Mesenchymal stem cell (in vitro differentiated cells and primary cell): ENCODE measurements around the gene SNRNP200.
A peak's percentile ranks its signal among the peaks of the same experiment; 100 is the strongest.

Source experiments
- DNase-seq: peaks from one replicate; pipeline ENCODE4 v3.0.0-alpha.2; 2013
- H2AFZ ChIP-seq: one replicate; pipeline ENCODE4 v1.6.1; 2013; ENCODE audit warnings: low read depth, mild to moderate bottlenecking, control low read depth, inconsistent platforms, low read length, moderate library complexity
- H2AK5ac ChIP-seq: 2 replicates; pipeline ENCODE4 v1.6.1; 2013; ENCODE audit warnings: low read length, moderate library complexity, mild to moderate bottlenecking, inconsistent platforms; ENCODE audit not compliant: severe bottlenecking
- H2BK120ac ChIP-seq: one replicate; pipeline ENCODE4 v1.6.1; 2013; ENCODE audit warnings: low read depth, mild to moderate bottlenecking, inconsistent platforms, low read length, moderate library complexity
- H2BK12ac ChIP-seq, 2 experiments: one replicate each; pipeline ENCODE4 v1.6.1; 2013; ENCODE audit warnings: inconsistent platforms in 2 of 2, low read length in 2 of 2, mild to moderate bottlenecking in 2 of 2, moderate library complexity in 2 of 2, control low read depth in 1 of 2
- H2BK15ac ChIP-seq: one replicate; pipeline ENCODE4 v1.6.1; 2013; ENCODE audit warnings: mild to moderate bottlenecking, low read depth, inconsistent platforms; ENCODE audit not compliant: poor library complexity, severe bottlenecking
- H2BK5ac ChIP-seq: 2 replicates; pipeline ENCODE4 v1.6.1; 2013; ENCODE audit warnings: low read depth, mild to moderate bottlenecking, low read length, control low read depth, inconsistent platforms; ENCODE audit not compliant: poor library complexity, severe bottlenecking
- H3K14ac ChIP-seq, 2 experiments: one replicate each; pipeline ENCODE4 v1.6.1; 2013; ENCODE audit warnings: inconsistent platforms in 2 of 2, low read length in 2 of 2, control low read depth in 1 of 2, mild to moderate bottlenecking in 1 of 2, moderate library complexity in 1 of 2
- H3K18ac ChIP-seq, 2 experiments: one replicate each; pipeline ENCODE4 v1.6.1; 2013; ENCODE audit warnings: inconsistent platforms in 2 of 2, low read length in 2 of 2, control low read depth in 1 of 2, low read depth in 1 of 2, mild to moderate bottlenecking in 1 of 2
- H3K23ac ChIP-seq, 2 experiments: one replicate each; pipeline ENCODE4 v1.6.1; 2013; ENCODE audit warnings: inconsistent platforms in 2 of 2, low read length in 2 of 2, mild to moderate bottlenecking in 2 of 2, moderate library complexity in 2 of 2, control low read depth in 1 of 2
- H3K27ac ChIP-seq: 2 replicates; pipeline ENCODE4 v1.5.1; 2013; ENCODE audit warnings: mild to moderate bottlenecking, moderate library complexity, low read length, control low read depth, inconsistent platforms; ENCODE audit not compliant: poor library complexity, severe bottlenecking
- H3K27me3 ChIP-seq, 2 experiments: 2 replicates each; pipeline versions ENCODE4 v1.6.1 to v1.7.0; 2013; ENCODE audit warnings: low read length in 2 of 2, mild to moderate bottlenecking in 2 of 2, moderate library complexity in 2 of 2, control low read depth in 1 of 2, inconsistent platforms in 1 of 2; ENCODE audit not compliant: control insufficient read depth in 1 of 2, insufficient read depth in 1 of 2
- H3K36me3 ChIP-seq, 2 experiments: 2 replicates each; pipeline versions ENCODE4 v1.6.1 to v1.7.0; 2013; ENCODE audit warnings: low read length in 2 of 2, control low read depth in 1 of 2, inconsistent platforms in 1 of 2, low read depth in 1 of 2, mild to moderate bottlenecking in 1 of 2; ENCODE audit not compliant: insufficient read depth in 2 of 2, control insufficient read depth in 1 of 2
- H3K4ac ChIP-seq, 2 experiments: one replicate each; pipeline ENCODE4 v1.6.1; 2013; ENCODE audit warnings: inconsistent platforms in 2 of 2, low read length in 2 of 2, mild to moderate bottlenecking in 2 of 2, moderate library complexity in 2 of 2, control low read depth in 1 of 2, low read depth in 1 of 2
- H3K4me1 ChIP-seq: 2 replicates; pipeline ENCODE4 v1.6.1; 2013; ENCODE audit warnings: low read depth, low read length, control low read depth; ENCODE audit not compliant: control insufficient read depth, insufficient read depth
- H3K4me2 ChIP-seq: 2 replicates; pipeline ENCODE4 v1.6.1; 2013; ENCODE audit warnings: low read length, mild to moderate bottlenecking, inconsistent platforms; ENCODE audit not compliant: poor library complexity, severe bottlenecking
- H3K4me3 ChIP-seq, 2 experiments: 2 replicates each; pipeline versions ENCODE4 v1.5.1 to v1.7.0; 2013; ENCODE audit warnings: low read length in 2 of 2, mild to moderate bottlenecking in 2 of 2, control low read depth in 1 of 2, low read depth in 1 of 2; ENCODE audit not compliant: insufficient read depth in 1 of 2
- H3K79me1 ChIP-seq: replicated peaks from 2 replicates; pipeline ENCODE4 v1.6.1; 2013; ENCODE audit warnings: mild to moderate bottlenecking, control low read depth, low read length, inconsistent platforms; ENCODE audit not compliant: poor library complexity, severe bottlenecking
- H3K9ac ChIP-seq: 2 replicates; pipeline ENCODE4 v1.7.0; 2013; ENCODE audit warnings: mild to moderate bottlenecking, low read length, moderate library complexity
- H3K9me3 ChIP-seq: 2 replicates; pipeline ENCODE4 v1.7.0; 2013; ENCODE audit warnings: mild to moderate bottlenecking, low read length; ENCODE audit not compliant: control insufficient read depth
- H4K8ac ChIP-seq: one replicate; pipeline ENCODE4 v1.6.1; 2013; ENCODE audit warnings: inconsistent platforms, mild to moderate bottlenecking, low read length, moderate library complexity
- H4K91ac ChIP-seq: one replicate; pipeline ENCODE4 v1.6.1; 2013; ENCODE audit warnings: mild to moderate bottlenecking, low read length, inconsistent platforms
- WGBS: methylation state at CpG from one replicate; pipeline ENCODE4 v1.1.7; 2013; ENCODE audit warnings: mixed read lengths; 5-methylcytosine and 5-hydroxymethylcytosine counted together

The SNRNP200 gene

DNA sequence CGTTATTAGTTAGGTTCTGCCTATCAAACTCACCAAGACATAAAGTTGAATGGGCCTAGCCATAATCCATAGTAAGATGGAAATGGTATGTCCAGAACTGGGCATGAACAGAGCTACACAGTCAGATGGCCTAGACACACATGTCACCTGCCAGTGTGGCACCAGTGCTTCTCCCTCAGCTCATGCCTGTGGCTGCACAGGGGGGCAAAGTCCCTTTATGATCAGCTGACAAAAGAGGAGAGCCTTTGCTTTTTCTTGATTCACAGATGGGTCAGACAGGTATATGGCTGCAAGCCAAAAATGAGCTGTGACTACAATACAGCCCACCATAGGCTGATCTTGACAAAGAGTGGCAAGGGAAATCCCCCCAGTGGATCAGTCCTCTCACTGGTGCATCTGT is 68.5 kb downstream of the SNRNP200 start:
- no peak overlapping the region for H2BK120ac ChIP-seq
- 100% methylated on average over 1 of the region's 1 CpG for WGBS

GRCh38 chr2:96233880-96234316 is 71.4 kb downstream of the SNRNP200 start:
- H2AK5ac ChIP-seq, result no peak overlapping the region
- no peak overlapping the region for H3K18ac ChIP-seq
- H3K36me3 ChIP-seq, result peaks cover 3 to 4% of the 10 kb centered on the region in 2 experiments
- H2BK12ac ChIP-seq, result no peak overlapping the region
- no peak overlapping the region for H4K8ac ChIP-seq
- H3K9ac ChIP-seq, result no peak overlapping the region
- H3K27me3 ChIP-seq, result no peaks in the 10 kb centered on the region
- H3K23ac ChIP-seq, result no peak overlapping the region
- H2AFZ ChIP-seq, result no peak overlapping the region
- no peak overlapping the region for H3K4ac ChIP-seq
- H3K4me3 ChIP-seq, result no peak overlapping the region
- H2BK120ac ChIP-seq, result no peak overlapping the region
- H3K9me3 ChIP-seq, result no peaks in the 10 kb centered on the region
- peaks cover 20% of the 10 kb centered on the region for H3K79me1 ChIP-seq
- H4K91ac ChIP-seq, result no peak overlapping the region
- no peak overlapping the region for H3K4me2 ChIP-seq
- H2BK15ac ChIP-seq, result no peak overlapping the region
- no peak for DNase-seq
- 91% methylated on average over 4 of the region's 4 CpGs for WGBS
- no peak overlapping the region for H3K14ac ChIP-seq
- peaks cover 4% of the 10 kb centered on the region for H3K4me1 ChIP-seq
- H2BK5ac ChIP-seq, result no peak overlapping the region
- H3K27ac ChIP-seq, result no peak overlapping the region

More for the DNA sequence above, 68.5 kb downstream of the SNRNP200 start:
- Histone ChIP-seq H4K91ac (no peak overlapping the region), H3K23ac (no peak overlapping the region), H3K4me3 (no peak overlapping the region), H3K79me1 (peaks cover 11% of the 10 kb centered on the region), H2BK15ac (no peak overlapping the region), H3K27me3 (no peaks in the 10 kb centered on the region), H3K36me3 (peaks cover 10 to 17% of the 10 kb centered on the region in 2 experiments), H3K9me3 (no peaks in the 10 kb centered on the region), H3K4ac (no peak overlapping the region), H3K9ac (no peak overlapping the region), H3K27ac (no peak overlapping the region), H3K4me2 (no peak overlapping the region), H2BK5ac (no peak overlapping the region), H3K4me1 (peaks cover 2% of the 10 kb centered on the region), H2BK12ac (no peak overlapping the region), H3K18ac (no peak overlapping the region), H2AFZ (no peak overlapping the region), H4K8ac (no peak overlapping the region), H2AK5ac (no peak overlapping the region), H3K14ac (no peak overlapping the region)
- no peak for DNase-seq

DNA sequence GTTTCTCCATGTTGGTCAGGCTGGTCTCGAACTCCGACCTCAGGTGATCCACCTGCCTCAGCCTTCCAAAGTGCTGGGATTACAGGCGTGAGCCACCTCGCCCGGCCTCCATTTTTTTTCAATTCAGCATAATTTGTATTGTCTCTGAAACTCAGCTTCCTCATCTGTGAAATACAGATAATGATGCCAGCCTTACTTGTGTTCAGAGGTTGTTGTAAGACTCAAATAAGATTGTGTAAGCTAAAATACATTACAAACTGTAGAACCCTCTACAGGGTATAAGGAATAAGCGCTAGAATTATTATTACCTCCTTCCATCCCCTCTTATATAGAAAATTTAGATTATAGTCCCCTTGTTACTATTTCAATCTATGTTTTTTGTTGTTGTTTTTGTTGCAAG is 71.9 kb downstream of the SNRNP200 start:
- DNase-seq, result no peak
- Histone ChIP-seq H3K4me2 (no peak overlapping the region), H2BK12ac (no peak overlapping the region), H4K8ac (no peak overlapping the region), H3K27ac (no peak overlapping the region), H3K9me3 (no peaks in the 10 kb centered on the region), H2BK120ac (no peak overlapping the region), H2AFZ (no peak overlapping the region), H3K23ac (no peak overlapping the region), H3K18ac (no peak overlapping the region), H3K79me1 (peaks cover 20% of the 10 kb centered on the region), H3K4me3 (no peak overlapping the region), H3K27me3 (no peaks in the 10 kb centered on the region), H3K4me1 (peaks cover 4% of the 10 kb centered on the region), H4K91ac (no peak overlapping the region), H3K9ac (no peak overlapping the region), H2BK15ac (no peak overlapping the region), H2AK5ac (no peak overlapping the region), H3K14ac (no peak overlapping the region), H3K4ac (no peak overlapping the region), H3K36me3 (peaks cover 3 to 4% of the 10 kb centered on the region in 2 experiments), H2BK5ac (no peak overlapping the region)
- WGBS, result 95% methylated on average over 2 of the region's 6 CpGs

DNA sequence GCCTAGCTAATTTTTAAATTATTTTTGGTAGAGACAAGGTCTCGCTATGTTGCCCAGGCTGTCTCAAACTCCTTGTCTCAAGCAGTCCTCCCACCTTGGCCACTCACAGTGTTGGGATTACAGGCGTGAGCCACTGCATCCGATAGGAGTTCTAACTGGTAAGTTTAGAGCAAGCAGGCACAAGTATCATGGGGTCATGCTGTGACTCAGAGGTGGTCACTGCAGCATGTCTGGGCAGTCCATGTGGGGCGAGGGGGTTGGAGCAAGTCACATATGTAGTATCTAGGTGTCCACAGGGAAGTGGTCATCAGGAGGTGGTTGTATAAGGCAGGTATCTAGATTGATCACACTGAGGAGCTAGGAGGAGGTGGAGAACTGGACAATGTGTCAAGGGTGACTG is 74.0 kb downstream of the SNRNP200 start:
- H3K27ac ChIP-seq, result no peak overlapping the region
- 94% methylated on average over 4 of the region's 4 CpGs for WGBS
- no peak overlapping the region for H2AK5ac ChIP-seq
- H3K79me1 ChIP-seq, result peaks cover 18% of the 10 kb centered on the region
- no peaks in the 10 kb centered on the region for H3K36me3 ChIP-seq
- H3K14ac ChIP-seq, result no peak overlapping the region
- no peak overlapping the region for H3K4ac ChIP-seq
- H2BK120ac ChIP-seq, result no peak overlapping the region
- no peak overlapping the region for H4K8ac ChIP-seq
- DNase-seq, result no peak
- peaks cover 4% of the 10 kb centered on the region for H3K4me1 ChIP-seq
- H2BK5ac ChIP-seq, result no peak overlapping the region
- no peak overlapping the region for H3K23ac ChIP-seq
- no peak overlapping the region for H3K4me3 ChIP-seq
- H3K18ac ChIP-seq, result no peak overlapping the region
- H2BK12ac ChIP-seq, result no peak overlapping the region
- no peaks in the 10 kb centered on the region for H3K9me3 ChIP-seq
- H3K4me2 ChIP-seq, result no peak overlapping the region
- H2AFZ ChIP-seq, result no peak overlapping the region
- no peak overlapping the region for H3K9ac ChIP-seq
- H3K27me3 ChIP-seq, result no peaks in the 10 kb centered on the region
- H2BK15ac ChIP-seq, result no peak overlapping the region
- peak overlapping the region; percentile 66 for H4K91ac ChIP-seq
